HG02678 (cell line): ENCODE results near the gene AAMP.

Source experiments
- ATAC-seq: cut with Tn5 transposase; IDR thresholded peaks from one replicate; pipeline ENCODE4 v1.9.1; 2021; ENCODE audit warnings: mild to moderate bottlenecking, moderate library complexity; ENCODE audit not compliant: unreplicated experiment

Gene AAMP

GRCh38 chr2:218229239-218229638, 40.7 kb downstream of the AAMP start:
- ATAC-seq, result peak; percentile 86

DNA sequence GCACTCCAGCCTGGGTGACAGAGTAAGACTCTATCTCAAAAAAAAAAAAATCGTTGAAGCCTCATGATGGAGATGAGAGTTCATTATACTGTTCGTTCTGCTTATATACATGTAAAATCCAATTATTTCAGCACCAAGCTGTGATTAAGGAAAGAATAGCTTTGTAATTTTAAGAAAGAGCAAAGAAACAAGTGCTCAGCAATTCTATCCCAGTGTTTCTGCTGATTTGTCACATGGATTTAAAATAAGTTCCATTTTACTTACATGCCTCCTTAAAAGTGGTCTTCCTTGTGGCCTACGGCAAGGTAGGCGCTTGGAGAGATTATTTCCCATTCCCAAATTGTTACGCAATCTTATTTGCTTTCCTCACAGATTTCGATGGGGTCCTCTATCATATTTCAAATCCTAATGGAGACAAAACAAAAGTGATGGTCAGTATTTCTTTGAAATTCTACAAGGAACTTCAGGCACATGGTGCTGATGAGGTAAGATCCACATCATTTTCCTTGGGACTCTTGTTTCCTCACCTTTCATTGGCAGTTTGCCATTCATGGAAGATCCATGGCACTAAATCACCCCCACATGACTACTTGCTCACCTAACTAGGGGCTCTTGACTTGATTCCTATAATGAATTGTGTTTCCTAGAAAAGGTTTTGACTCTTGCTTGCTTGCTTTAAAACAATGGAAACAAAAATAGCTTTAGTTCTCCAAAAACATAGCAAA, 41.4 kb downstream of the AAMP start:
- no peak for ATAC-seq

GRCh38 chr2:218226903-218227302, 43.0 kb downstream of the AAMP start:
- ATAC-seq, result no peak

- ATAC-seq, result no peak
Observed at GRCh38 chr2:218224186-218224585, 45.8 kb downstream of the AAMP start.

DNA sequence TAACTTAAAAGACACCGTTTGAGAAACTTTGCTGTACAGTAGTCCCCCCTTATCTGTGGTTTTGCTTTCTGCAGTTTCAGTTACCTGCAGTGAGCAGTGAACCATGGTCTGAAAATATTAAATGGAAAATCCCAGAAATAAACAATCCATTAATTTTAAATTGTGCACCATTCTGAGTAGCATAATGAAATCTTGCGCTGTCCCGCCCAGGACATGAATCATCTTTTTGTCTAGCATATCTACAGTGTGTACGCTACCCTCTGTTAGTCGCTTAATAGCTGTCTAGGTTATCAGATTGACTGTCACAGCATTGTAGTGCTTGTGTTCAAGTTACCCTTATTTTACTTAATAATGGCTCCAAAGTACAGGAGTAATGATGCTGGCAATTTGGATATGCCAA, 46.9 kb downstream of the AAMP start:
- ATAC-seq, result no peak

DNA sequence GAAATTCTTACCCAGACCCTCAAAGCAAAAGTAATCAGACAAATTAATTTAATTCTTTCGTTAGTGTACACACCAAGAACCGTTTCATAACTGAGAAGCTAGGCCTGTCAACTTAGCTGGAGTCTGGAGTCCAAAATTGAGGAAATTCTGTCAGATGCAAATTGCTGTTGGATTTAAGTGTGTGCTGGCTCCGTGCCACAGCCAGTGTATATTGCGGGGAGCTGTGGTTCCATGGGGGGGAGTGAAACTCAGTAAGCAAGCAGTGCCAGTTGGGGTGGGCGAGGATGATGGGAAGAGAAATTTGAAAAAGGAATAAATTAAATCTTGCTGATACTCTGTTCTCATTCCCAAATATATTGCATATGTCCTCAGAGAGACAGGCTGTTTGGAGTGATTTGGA, 48.9 kb downstream of the AAMP start:
- no peak for ATAC-seq

DNA sequence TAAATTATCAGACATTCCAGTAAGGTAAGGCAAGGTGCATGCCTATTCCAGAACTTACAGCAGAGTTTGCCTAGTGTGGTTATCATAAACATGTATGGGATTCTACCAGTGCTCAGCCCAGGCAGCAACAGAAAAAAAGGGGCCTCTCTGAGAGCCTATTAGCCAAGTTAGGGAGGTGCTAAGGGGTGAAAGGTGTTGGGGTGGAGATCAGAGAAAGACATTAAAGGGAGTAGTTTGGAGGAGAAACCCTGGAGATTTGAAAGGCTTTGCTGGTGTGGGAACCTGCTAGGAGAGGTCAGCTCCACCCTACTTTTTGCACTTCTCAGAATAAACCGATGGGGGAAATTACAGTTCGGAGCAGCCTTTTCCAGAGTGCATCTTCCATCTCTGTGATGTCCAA, 50.0 kb downstream of the AAMP start:
- no peak for ATAC-seq

- ATAC-seq, result peak; percentile 45
Observed at GRCh38 chr2:218218268-218219185, 51.4 kb downstream of the AAMP start.

DNA sequence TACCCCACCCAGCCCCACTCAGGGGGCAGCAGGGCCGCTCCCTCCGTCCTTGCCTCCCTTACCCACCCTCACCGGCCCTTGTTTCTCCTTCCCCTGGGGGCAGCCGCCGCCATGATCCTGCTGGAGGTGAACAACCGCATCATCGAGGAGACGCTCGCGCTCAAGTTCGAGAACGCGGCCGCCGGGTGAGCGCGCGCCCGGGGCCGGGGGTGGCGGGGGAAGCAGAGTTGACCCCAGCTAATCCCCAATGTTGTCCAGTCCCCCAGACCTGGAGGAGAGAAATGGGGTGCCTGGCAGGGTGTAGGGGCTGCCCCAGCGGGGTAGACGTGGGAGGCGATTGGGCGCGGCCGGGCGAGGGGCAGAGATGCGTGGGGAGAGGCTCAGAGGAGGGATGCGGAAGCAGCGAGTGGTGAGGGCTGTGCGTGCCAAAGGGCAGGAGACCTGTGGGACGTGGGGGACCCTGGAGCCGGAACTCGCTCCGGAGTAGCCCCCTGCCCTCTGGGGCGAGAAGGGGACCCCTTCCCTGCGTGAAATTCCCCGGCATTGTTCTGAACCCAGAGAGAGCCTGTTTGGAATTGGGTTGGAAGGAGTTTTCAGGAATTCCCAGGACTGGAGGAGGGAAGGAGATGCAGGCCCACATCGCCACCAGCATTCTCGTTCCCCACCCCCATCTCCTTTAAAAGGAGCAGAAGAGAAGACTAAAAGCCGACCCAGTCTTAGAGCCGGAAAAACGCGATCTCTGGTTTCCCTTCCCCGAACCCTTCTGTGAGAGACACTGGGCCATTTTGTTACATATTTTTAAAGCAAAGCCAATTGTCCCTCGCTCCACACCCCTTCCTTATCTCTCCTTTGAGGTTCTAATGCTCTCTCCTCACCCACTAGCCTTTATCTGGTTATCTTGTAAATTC, 52.3 kb downstream of the AAMP start:
- peak; percentile 30 for ATAC-seq

GRCh38 chr2:218216674-218217359, 53.1 kb downstream of the AAMP start, which contains the start of gene ARPC2:
Gene ARPC2 (plus strand): TSS chr2:218217189. CDS start chr2:218217471, 282 bp downstream.
- ATAC-seq, result peak; percentile 65

- no peak for ATAC-seq
Observed at GRCh38 chr2:218216336-218216673, 53.6 kb downstream of the AAMP start.
